GM06990 (cell line): Measurements from ENCODE around the gene LRP5.
"Not testable (repeated sequence)": the region's sequence is repeated elsewhere in the genome, so short reads cannot be mapped to it uniquely, and the experiment has no call there.

Source experiments
- DNase-seq: peaks from one replicate; pipeline ENCODE4 v3.0.0-alpha.2; 2011; ENCODE audit not compliant: insufficient read length; ENCODE audit errors: extremely low read depth
- H3K27me3 ChIP-seq: replicated peaks from 2 replicates; pipeline ENCODE4 v1.6.0; 2011; ENCODE audit warnings: low read length; ENCODE audit not compliant: control insufficient read depth, insufficient read depth
- H3K36me3 ChIP-seq: 2 replicates; pipeline ENCODE4 v1.5.1; 2011; ENCODE audit warnings: low read length; ENCODE audit not compliant: control insufficient read depth, insufficient read depth
- H3K4me3 ChIP-seq: replicated peaks from 2 replicates; pipeline ENCODE4 v1.5.1; 2011; ENCODE audit warnings: low read depth, mild to moderate bottlenecking, control low read depth, low read length
- CTCF ChIP-seq: IDR thresholded peaks from 2 replicates; pipeline ENCODE4 v1.5.1; 2011; ENCODE audit warnings: low read length, control low read depth, mild to moderate bottlenecking, inconsistent platforms; ENCODE audit not compliant: insufficient read depth, poor library complexity, severe bottlenecking

LRP5 gene

GRCh38 chr11:68450711-68451110 lies 138.3 kb downstream of the LRP5 start:
- no peak for DNase-seq
- TF ChIP-seq CTCF: no peak
- no peaks in the 10 kb centered on the region for H3K36me3 ChIP-seq
- no peak overlapping the region for H3K4me3 ChIP-seq
- no peaks in the 10 kb centered on the region for H3K27me3 ChIP-seq

- TF ChIP-seq CTCF: no peak
- Histone ChIP-seq H3K36me3 (no peaks in the 10 kb centered on the region), H3K4me3 (no peak overlapping the region), H3K27me3 (no peaks in the 10 kb centered on the region)
- no peak for DNase-seq
Measured at GRCh38 chr11:68454767-68455166, 142.4 kb downstream of the LRP5 start.

GRCh38 chr11:68455485-68455884 lies 143.1 kb downstream of the LRP5 start:
- Histone ChIP-seq H3K36me3 (no peaks in the 10 kb centered on the region), H3K27me3 (no peaks in the 10 kb centered on the region), H3K4me3 (no peak overlapping the region)
- no peak for TF ChIP-seq CTCF
- no peak for DNase-seq

- Histone ChIP-seq H3K36me3 (no peaks in the 10 kb centered on the region), H3K4me3 (no peak overlapping the region), H3K27me3 (no peaks in the 10 kb centered on the region)
- no peak for TF ChIP-seq CTCF
- DNase-seq: no peak
Measured at GRCh38 chr11:68457216-68457897, 145.0 kb downstream of the LRP5 start.

GRCh38 chr11:68457898-68458249 lies 145.5 kb downstream of the LRP5 start:
- H3K27me3 ChIP-seq: no peaks in the 10 kb centered on the region
- H3K36me3 ChIP-seq: no peaks in the 10 kb centered on the region
- no peak overlapping the region for H3K4me3 ChIP-seq
- TF ChIP-seq CTCF: no peak
- no peak for DNase-seq

GRCh38 chr11:68458340-68458739 lies 145.9 kb downstream of the LRP5 start:
- not testable (repeated sequence) for H3K4me3 ChIP-seq

More at GRCh38 chr11:68458340-68458739, 145.9 kb downstream of the LRP5 start:
- H3K27me3 ChIP-seq, H3K36me3 ChIP-seq, DNase-seq: not testable (repeated sequence)
